Mammary epithelial cell (primary cell): ENCODE data around the gene CAMTA1.

Experiments
- EZH2 ChIP-seq: IDR thresholded peaks from 2 replicates; pipeline ENCODE4 v1.6.1; 2012; ENCODE audit warnings: low read length, inconsistent platforms, borderline replicate concordance
- TF ChIP-seq, protein P1 (sequence below), 2 donors: IDR thresholded peaks in 1 of 2; conservative IDR thresholded peaks in 1 of 2; 2 replicates each; pipeline ENCODE4 v1.5.1; 2011 to 2012; ENCODE audit warnings: inconsistent platforms in 2 of 2, low read length in 2 of 2, mild to moderate bottlenecking in 2 of 2, control low read depth in 1 of 2, low read depth in 1 of 2; ENCODE audit not compliant: insufficient read depth in 1 of 2; ENCODE audit errors: extremely low read depth in 1 of 2

DNA sequence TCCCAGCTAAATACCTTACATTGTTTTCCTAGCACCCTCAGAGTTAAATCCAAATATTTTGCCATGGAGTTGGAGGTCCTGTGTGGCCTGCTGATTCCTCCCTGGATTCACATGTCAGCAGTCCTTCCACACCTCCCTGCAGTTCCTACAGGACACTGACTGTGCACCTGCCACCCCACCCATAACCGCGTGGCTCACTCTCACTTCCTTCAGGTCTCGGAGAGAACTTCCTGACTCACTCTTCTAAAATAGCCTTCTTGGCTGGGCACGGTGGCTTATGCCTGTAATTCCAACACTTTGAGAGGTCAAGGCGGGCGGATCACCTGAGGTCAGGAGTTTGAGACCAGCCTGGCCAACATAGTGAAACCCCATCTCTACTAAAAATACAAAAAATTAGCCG lies 8.4 kb upstream of the CAMTA1 start:
- TF ChIP-seq, protein P1, sequence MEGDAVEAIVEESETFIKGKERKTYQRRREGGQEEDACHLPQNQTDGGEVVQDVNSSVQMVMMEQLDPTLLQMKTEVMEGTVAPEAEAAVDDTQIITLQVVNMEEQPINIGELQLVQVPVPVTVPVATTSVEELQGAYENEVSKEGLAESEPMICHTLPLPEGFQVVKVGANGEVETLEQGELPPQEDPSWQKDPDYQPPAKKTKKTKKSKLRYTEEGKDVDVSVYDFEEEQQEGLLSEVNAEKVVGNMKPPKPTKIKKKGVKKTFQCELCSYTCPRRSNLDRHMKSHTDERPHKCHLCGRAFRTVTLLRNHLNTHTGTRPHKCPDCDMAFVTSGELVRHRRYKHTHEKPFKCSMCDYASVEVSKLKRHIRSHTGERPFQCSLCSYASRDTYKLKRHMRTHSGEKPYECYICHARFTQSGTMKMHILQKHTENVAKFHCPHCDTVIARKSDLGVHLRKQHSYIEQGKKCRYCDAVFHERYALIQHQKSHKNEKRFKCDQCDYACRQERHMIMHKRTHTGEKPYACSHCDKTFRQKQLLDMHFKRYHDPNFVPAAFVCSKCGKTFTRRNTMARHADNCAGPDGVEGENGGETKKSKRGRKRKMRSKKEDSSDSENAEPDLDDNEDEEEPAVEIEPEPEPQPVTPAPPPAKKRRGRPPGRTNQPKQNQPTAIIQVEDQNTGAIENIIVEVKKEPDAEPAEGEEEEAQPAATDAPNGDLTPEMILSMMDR (conservative IDR thresholded peaks at IDR 0.05 in 1 of 2, IDR thresholded peaks at IDR 0.05 in 1 of 2; ENCODE audit: extremely low read depth in 1 of 2, insufficient read depth in 1 of 2, low read depth in 1 of 2, low read length in 2 of 2): no peak
- no peak for TF ChIP-seq EZH2
